Stomach (tissue), 9 donors: Measurements from ENCODE around the gene TRPM3. TPM values are rescaled to one million over a fixed set of nuclear protein-coding genes. Genes with fewer than 3 reads are reported as not detected.

Experiments used
- DNase-seq, 2 donors: peaks; one replicate each; pipeline versions ENCODE4 v3.0.0 to v3.0.0-alpha.2; 2013 to 2019
- H3K27ac ChIP-seq, 5 donors: fragments of 200-600 bp in 4 of 5; sonication (generic) in 4 of 5; one replicate each; pipeline ENCODE4 v1.5.1; 2013 to 2019; ENCODE audit warnings: mild to moderate bottlenecking in 1 of 5, moderate library complexity in 1 of 5
- H3K27me3 ChIP-seq, 3 donors: fragments of 200-600 bp; sonication (generic); one replicate each; pipeline ENCODE4 v1.5.1; 2017 to 2019; ENCODE audit warnings: mixed run types in 1 of 3
- H3K36me3 ChIP-seq, 4 donors: fragments of 200-600 bp; sonication (generic); 1 replicate in 3 of 4; 2 replicates in 1 of 4; pipeline ENCODE4 v1.5.1; 2016 to 2019
- H3K4me1 ChIP-seq, 4 donors: fragments of 200-600 bp; sonication (generic); one replicate each; pipeline ENCODE4 v1.5.1; 2016 to 2019
- H3K4me3 ChIP-seq, 4 donors: fragments of 200-600 bp; sonication (generic) in 3 of 4; one replicate each; pipeline ENCODE4 v1.5.1; 2016 to 2019; ENCODE audit warnings: mild to moderate bottlenecking in 1 of 4
- H3K9me3 ChIP-seq, 4 donors: fragments of 200-600 bp; sonication (generic); one replicate each; pipeline ENCODE4 v1.5.1; 2016 to 2019
- EP300 ChIP-seq: sonication (generic); formaldehyde crosslinking; IDR thresholded peaks from one replicate; pipeline ENCODE4 v1.6.1; 2017; ENCODE audit warnings: antibody characterized with exemption
- POLR2A ChIP-seq, 4 donors: fragments of 450-650 bp; IDR thresholded peaks; one replicate each; pipeline ENCODE4 v1.6.1; 2016; ENCODE audit warnings: antibody characterized with exemption in 4 of 4, control low read depth in 2 of 4, mild to moderate bottlenecking in 1 of 4, moderate library complexity in 1 of 4
- POLR2AphosphoS5 ChIP-seq, 3 donors: sonication (generic); formaldehyde crosslinking; IDR thresholded peaks; one replicate each; pipeline ENCODE4 v1.6.1; 2016; ENCODE audit warnings: antibody characterized with exemption in 3 of 3
- WGBS, 5 donors: extraction: QIAGEN DNeasy Blood & Tissue Kit in 3 of 5; methylation state at CpG; one replicate each; pipeline versions ENCODE4 v1.1.5 to v1.1.7; 2013 to 2018; 5-methylcytosine and 5-hydroxymethylcytosine counted together
- intact Hi-C: fragments of 100-400 bp; cut with DNase I; formaldehyde crosslinking; loops from one replicate; pipeline ENCODE4 v1.15.1; 2023; ENCODE audit warnings: low total_unique reads
- polyA plus RNA-seq, 3 donors: library from polyadenylated mRNA; stranded (reverse); fragments of 200-250 nt; gene quantifications; one replicate each; pipeline ENCODE4 v1.2.3, GENCODE V29; 2013
- total RNA-seq, 5 donors: library from RNA; depleted of rRNA; stranded (reverse); fragments of >200 nt; gene quantifications; one replicate each; pipeline versions ENCODE4 v1.1.0 to v1.2.3, GENCODE V29; 2014 to 2016
- TF ChIP-seq, protein P1 (sequence below), 7 experiments: fragments of 450-650 bp in 4 of 7; fragments of 200-600 bp in 3 of 7; sonication (generic) in 3 of 7; IDR thresholded peaks; one replicate each; pipeline ENCODE4 v1.5.1; 2016 to 2019; ENCODE audit warnings: antibody characterized with exemption in 7 of 7, control low read depth in 2 of 7, mild to moderate bottlenecking in 1 of 7
- donor health status: healthy with polysubstance abuse.
- donor health status: Bipolar disorder and iron deficiency.
- donor health status: healthy.

TRPM3 gene
- total and polyA plus RNA-seq, 8 donors = 0.03 to 6.2 (median 1.5) TPM

DNA sequence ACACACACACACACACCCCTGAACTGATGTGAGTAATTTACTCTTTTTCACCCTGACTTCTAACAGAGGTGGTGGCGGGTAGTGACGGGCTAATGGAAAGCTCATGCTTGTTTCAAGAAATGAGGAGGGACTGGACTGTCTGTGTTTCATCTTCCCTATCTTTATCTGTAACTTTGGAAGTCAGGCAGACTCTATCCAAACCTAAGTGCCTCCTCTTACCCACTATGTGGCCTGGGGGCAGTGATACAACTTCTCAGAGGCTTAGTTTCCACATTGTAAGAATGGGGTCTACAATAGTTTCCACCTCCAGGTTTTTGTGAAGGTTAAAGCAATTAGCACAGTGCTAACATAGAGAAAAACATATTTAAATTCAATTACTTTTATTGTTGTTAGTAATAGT is 5.9 kb upstream of the TRPM3 start:
- no peak overlapping the region for H3K4me3 ChIP-seq
- peaks cover 0 to 10% (median 0%) of the 10 kb centered on the region in 3 donors for H3K27me3 ChIP-seq
- H3K4me1 ChIP-seq = no peaks in the 10 kb centered on the region
- DNase-seq = no peak
- TF ChIP-seq EP300 (no peak), POLR2A (IDR thresholded peaks at IDR 0.05) (no peak), POLR2AphosphoS5 (IDR thresholded peaks at IDR 0.05) (no peak)
- TF ChIP-seq, protein P1, sequence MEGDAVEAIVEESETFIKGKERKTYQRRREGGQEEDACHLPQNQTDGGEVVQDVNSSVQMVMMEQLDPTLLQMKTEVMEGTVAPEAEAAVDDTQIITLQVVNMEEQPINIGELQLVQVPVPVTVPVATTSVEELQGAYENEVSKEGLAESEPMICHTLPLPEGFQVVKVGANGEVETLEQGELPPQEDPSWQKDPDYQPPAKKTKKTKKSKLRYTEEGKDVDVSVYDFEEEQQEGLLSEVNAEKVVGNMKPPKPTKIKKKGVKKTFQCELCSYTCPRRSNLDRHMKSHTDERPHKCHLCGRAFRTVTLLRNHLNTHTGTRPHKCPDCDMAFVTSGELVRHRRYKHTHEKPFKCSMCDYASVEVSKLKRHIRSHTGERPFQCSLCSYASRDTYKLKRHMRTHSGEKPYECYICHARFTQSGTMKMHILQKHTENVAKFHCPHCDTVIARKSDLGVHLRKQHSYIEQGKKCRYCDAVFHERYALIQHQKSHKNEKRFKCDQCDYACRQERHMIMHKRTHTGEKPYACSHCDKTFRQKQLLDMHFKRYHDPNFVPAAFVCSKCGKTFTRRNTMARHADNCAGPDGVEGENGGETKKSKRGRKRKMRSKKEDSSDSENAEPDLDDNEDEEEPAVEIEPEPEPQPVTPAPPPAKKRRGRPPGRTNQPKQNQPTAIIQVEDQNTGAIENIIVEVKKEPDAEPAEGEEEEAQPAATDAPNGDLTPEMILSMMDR (IDR thresholded peaks at IDR 0.05) = no peak
- H3K36me3 ChIP-seq = no peaks in the 10 kb centered on the region
- intact Hi-C loops = no loop called here
- no peaks in the 10 kb centered on the region for H3K9me3 ChIP-seq
- WGBS, 5 donors = 92 to 97% (median 95%) methylated on average over 2 of the region's 2 CpGs
- H3K27ac ChIP-seq = no peak overlapping the region

DNA sequence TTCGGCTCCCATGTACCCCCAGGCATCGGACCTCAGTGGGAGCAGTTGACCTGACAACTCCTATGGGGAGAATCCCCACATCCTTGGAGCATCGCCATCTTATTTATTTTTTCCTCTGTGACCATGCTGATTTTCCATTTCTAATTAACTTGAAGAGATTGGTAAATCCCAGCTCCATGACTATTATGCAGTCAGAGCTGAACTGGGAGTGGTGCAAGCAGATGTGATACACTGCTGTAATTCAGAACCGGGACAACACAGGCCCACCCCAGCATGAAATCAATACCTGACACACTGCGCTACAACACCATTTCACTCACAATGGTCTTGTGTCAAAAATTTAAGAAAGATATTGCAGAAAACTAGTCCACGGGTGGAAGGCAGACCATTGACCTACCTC is 1.0 kb upstream of the TRPM3 start:
- whole genome bisulfite sequencing, 5 donors = 72 to 83% (median 74%) methylated on average over 6 of the region's 6 CpGs
- Histone ChIP-seq H3K36me3 (no peaks in the 10 kb centered on the region), H3K4me1 (peaks cover 0 to 11% (median 2%) of the 10 kb centered on the region in 4 donors), H3K27ac (no peak overlapping the region), H3K9me3 (no peaks in the 10 kb centered on the region), H3K4me3 (no peak overlapping the region), H3K27me3 (peaks cover 0 to 35% (median 9%) of the 10 kb centered on the region in 3 donors)
- no peak for DNase-seq
- intact Hi-C loops = no loop called here
- TF ChIP-seq POLR2A (IDR thresholded peaks at IDR 0.05) = no peak
- TF ChIP-seq EP300 = no peak
- TF ChIP-seq POLR2AphosphoS5 (IDR thresholded peaks at IDR 0.05) = no peak
- TF ChIP-seq, protein P1 (IDR thresholded peaks at IDR 0.05) = no peak

DNA sequence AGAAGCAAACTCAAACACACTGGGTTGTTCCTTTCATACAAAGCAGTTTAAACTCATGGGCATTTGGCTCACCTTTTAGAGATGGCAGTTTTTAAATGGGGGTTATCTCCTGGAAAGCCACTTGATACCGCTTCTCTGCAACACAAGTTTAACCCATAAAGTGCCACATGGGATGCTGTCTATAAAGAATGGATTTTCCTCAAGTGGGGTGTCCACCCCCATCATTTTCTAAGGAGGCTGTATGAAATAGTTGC is 528 bp upstream of the TRPM3 start:
- H3K4me1 ChIP-seq = peaks cover 0 to 11% (median 2%) of the 10 kb centered on the region in 4 donors
- no peak overlapping the region for H3K27ac ChIP-seq
- H3K9me3 ChIP-seq = no peaks in the 10 kb centered on the region
- no peaks in the 10 kb centered on the region for H3K36me3 ChIP-seq
- no peak for TF ChIP-seq POLR2A (IDR thresholded peaks at IDR 0.05)
- TF ChIP-seq, protein P1 (IDR thresholded peaks at IDR 0.05) = no peak
- no peak for TF ChIP-seq POLR2AphosphoS5 (IDR thresholded peaks at IDR 0.05)
- no peak for TF ChIP-seq EP300
- peaks cover 0 to 35% (median 9%) of the 10 kb centered on the region in 3 donors for H3K27me3 ChIP-seq
- 5 to 27% (median 15%) methylated on average over 1 of the region's 1 CpG for WGBS, 5 donors
- DNase-seq = no peak
- H3K4me3 ChIP-seq = no peak overlapping the region
- intact Hi-C loops = no loop called here

DNA sequence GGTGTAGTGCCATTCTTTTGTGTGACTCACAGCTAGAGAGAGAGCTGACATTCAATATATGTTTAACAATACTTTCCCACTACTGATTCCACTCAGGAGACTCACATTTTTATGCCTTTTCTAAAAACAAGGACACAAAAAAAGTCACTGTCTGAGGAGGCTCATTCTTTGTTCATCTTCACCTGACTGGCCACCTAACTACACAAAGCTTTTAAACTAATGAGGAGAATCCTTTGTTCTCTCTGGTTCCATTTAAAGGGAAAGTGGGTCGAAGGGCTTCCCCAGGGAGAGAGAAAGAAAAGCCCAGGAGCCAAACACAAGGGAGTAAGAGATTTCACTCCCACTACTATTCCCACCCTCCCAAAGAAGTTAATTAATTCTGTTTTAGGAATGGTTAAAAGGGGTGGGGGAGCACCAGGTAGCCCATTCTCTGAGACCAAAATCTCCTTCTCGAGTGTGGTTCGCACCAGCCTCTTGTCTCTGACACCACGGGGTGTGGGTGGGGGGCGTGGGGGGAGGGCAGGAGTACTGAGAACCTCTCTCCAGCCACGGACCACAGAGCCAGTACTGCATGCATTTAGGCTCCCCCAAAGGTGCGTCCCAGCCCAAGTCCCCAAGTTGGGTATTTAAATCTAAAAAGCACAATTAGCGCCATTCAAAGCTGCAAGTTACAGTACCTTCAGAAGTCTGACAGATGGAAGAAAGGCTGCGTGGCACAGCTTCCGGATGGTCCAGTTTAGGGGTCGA is 747 bp downstream of the TRPM3 start:
- no peak overlapping the region for H3K4me3 ChIP-seq
- no peak for DNase-seq
- TF ChIP-seq POLR2AphosphoS5 (IDR thresholded peaks at IDR 0.05) (no peak), EP300 (no peak), POLR2A (IDR thresholded peaks at IDR 0.05) (no peak)
- TF ChIP-seq, protein P1 (IDR thresholded peaks at IDR 0.05) = no peak
- intact Hi-C loops = no loop called here
- no peaks in the 10 kb centered on the region for H3K36me3 ChIP-seq
- peaks cover 0 to 11% (median 2%) of the 10 kb centered on the region in 4 donors for H3K4me1 ChIP-seq
- no peak overlapping the region for H3K27ac ChIP-seq
- peaks cover 0 to 35% (median 9%) of the 10 kb centered on the region in 3 donors for H3K27me3 ChIP-seq
- WGBS, 5 donors = 10 to 24% (median 12%) methylated on average over 9 to 11 of the region's 11 CpGs
- no peaks in the 10 kb centered on the region for H3K9me3 ChIP-seq
